ENCODE results near the gene XRCC2. TPM values are rescaled to one million over a fixed set of nuclear protein-coding genes. Genes with fewer than 3 reads are reported as not detected.
"Not testable (repeated sequence)": the region's sequence is repeated elsewhere in the genome, so short reads cannot be mapped to it uniquely, and the experiment has no call there.

Gene XRCC2
- total and polyA plus RNA-seq, 10 donors: 0.22 to 5.0 (median 1.0) TPM

DNA sequence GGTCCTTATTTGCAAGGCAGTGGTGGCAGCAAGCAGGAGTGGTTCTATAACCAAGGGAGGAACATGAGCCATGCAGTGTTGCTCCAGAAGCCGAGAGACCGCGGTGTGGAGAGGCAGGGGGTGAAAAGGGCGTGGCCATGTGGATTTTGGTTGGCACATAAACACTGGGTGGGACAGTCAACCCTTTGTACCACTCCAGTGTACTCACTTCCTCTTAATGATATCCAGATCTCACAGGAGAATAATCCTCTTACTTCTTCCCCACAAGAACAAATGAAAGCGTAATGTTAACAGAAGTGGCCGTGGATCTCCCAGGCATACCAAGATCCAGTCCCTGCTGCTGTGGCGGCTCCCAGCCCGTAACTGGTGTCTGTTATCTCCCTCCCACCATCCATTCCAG lies 42.4 kb downstream of the XRCC2 start:
- Histone ChIP-seq H3K4me1 (no peaks in the 10 kb centered on the region), H3K4me3 (no peak overlapping the region), H3K27me3 (replicated peaks in 1 of 7) (no peaks in the 10 kb centered on the region), H3K9me3 (no peaks in the 10 kb centered on the region), H3K36me3 (no peaks in the 10 kb centered on the region), H3K27ac (no peak overlapping the region)
- WGBS, 5 donors: 77 to 91% (median 84%) methylated on average over 8 of the region's 8 CpGs
- intact Hi-C loops (cut with DNase I; ENCODE audit: low total_unique reads): no loop called here
- TF ChIP-seq CTCF (IDR thresholded peaks at IDR 0.05 in 8 of 11, conservative IDR thresholded peaks at IDR 0.05 in 3 of 11) (no peak), POLR2AphosphoS5 (IDR thresholded peaks at IDR 0.05) (no peak)
- no peak for DNase-seq

DNA sequence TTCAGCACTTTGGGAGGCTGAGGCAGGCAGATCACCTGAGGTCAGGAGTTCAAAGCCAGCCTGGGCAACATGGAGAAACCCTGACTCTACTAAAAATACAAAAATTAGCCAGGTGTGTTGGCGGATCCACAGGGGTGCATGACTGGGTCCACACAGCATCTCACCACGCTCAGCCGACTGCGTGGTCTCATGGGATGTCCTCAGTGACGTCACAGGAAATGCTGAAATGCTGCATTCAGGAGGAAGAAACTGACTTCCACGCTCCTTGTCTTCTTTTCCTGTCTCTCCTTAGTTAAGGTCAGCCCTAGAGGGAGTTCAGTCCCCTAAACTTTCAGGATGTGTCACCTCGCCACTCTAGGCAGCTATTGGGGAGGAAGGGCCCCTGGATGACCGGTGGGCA lies 42.9 kb downstream of the XRCC2 start:
- intact Hi-C loops (cut with DNase I; ENCODE audit: low total_unique reads): no loop called here
- TF ChIP-seq POLR2AphosphoS5 (IDR thresholded peaks at IDR 0.05): no peak
- no peak for TF ChIP-seq CTCF (IDR thresholded peaks at IDR 0.05 in 8 of 11, conservative IDR thresholded peaks at IDR 0.05 in 3 of 11)
- TF ChIP-seq POLR2A (IDR thresholded peaks at IDR 0.05): no peak
- WGBS, 5 donors: 50 to 78% (median 58%) methylated on average over 8 of the region's 8 CpGs
- no peaks in the 10 kb centered on the region for H3K9me3 ChIP-seq
- H3K4me1 ChIP-seq: no peaks in the 10 kb centered on the region
- no peak for DNase-seq
- no peak overlapping the region for H3K27ac ChIP-seq
- no peaks in the 10 kb centered on the region for H3K36me3 ChIP-seq
- H3K4me3 ChIP-seq: no peak overlapping the region
- no peaks in the 10 kb centered on the region for H3K27me3 ChIP-seq (replicated peaks in 1 of 7)

DNA sequence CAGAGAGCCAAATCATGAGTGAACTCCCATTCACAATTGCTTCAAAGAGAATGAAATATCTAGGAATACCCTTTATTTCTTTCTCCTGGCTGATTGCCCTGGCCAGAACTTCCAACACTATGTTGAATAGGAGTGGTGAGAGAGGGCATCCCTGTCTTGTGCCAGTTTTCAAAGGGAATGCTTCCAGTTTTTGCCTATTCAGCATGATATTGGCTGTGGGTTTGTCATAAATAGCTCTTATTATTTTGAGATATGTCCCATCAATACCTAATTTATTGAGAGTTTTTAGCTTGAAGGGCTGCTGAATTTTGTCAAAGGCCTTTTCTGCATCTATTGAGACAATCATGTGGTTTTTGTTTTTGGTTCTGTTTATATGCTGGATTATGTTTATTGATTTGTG lies 47.2 kb downstream of the XRCC2 start:
- H3K27ac ChIP-seq; intact Hi-C loops (cut with DNase I; ENCODE audit: low total_unique reads); H3K9me3 ChIP-seq; H3K36me3 ChIP-seq; DNase-seq; H3K4me1 ChIP-seq; H3K27me3 ChIP-seq (replicated peaks in 1 of 7); H3K4me3 ChIP-seq: not testable (repeated sequence)

- H3K9me3 ChIP-seq: no peaks in the 10 kb centered on the region
- H3K4me3 ChIP-seq: no peak overlapping the region
- TF ChIP-seq POLR2A (IDR thresholded peaks at IDR 0.05) (no peak), POLR2AphosphoS5 (IDR thresholded peaks at IDR 0.05) (no peak), CTCF (IDR thresholded peaks at IDR 0.05 in 8 of 11, conservative IDR thresholded peaks at IDR 0.05 in 3 of 11) (no peak)
- H3K27ac ChIP-seq: no peak overlapping the region
- H3K36me3 ChIP-seq: no peaks in the 10 kb centered on the region
- intact Hi-C loops (cut with DNase I; ENCODE audit: low total_unique reads): no loop called here
- no peaks in the 10 kb centered on the region for H3K27me3 ChIP-seq (replicated peaks in 1 of 7)
- 74 to 82% (median 77%) methylated on average over 5 of the region's 5 CpGs for WGBS, 5 donors
- no peak for DNase-seq
- H3K4me1 ChIP-seq: no peaks in the 10 kb centered on the region
These were observed 51.7 kb downstream of the XRCC2 start for GRCh38 chr7:152624228-152624627.

GRCh38 chr7:152621426-152621825 lies 54.5 kb downstream of the XRCC2 start:
- intact Hi-C loops (cut with DNase I; ENCODE audit: low total_unique reads): no loop called here
- no peaks in the 10 kb centered on the region for H3K27me3 ChIP-seq (replicated peaks in 1 of 7)
- TF ChIP-seq POLR2A (IDR thresholded peaks at IDR 0.05) (no peak), POLR2AphosphoS5 (IDR thresholded peaks at IDR 0.05) (no peak), CTCF (IDR thresholded peaks at IDR 0.05 in 8 of 11, conservative IDR thresholded peaks at IDR 0.05 in 3 of 11) (no peak)
- no peak for DNase-seq
- no peaks in the 10 kb centered on the region for H3K9me3 ChIP-seq
- H3K27ac ChIP-seq: no peak overlapping the region
- 84 to 93% (median 86%) methylated on average over 1 of the region's 1 CpG for WGBS, 5 donors
- H3K36me3 ChIP-seq: no peaks in the 10 kb centered on the region
- H3K4me3 ChIP-seq: no peak overlapping the region
- no peaks in the 10 kb centered on the region for H3K4me1 ChIP-seq
